ENCODE data around the gene NAT10. TPM values are rescaled to one million over a fixed set of nuclear protein-coding genes. Genes with fewer than 3 reads are reported as not detected.

NAT10 gene
- total RNA-seq, 1 donor, result 20.6 TPM

GRCh38 chr11:34072041-34072440 is 33.4 kb upstream of the NAT10 start:
- no peak for TF ChIP-seq CTCF (IDR thresholded peaks at IDR 0.05; ENCODE audit: extremely low read depth, low read depth, low read length)
- peaks cover 56% of the 10 kb centered on the region for H3K36me3 ChIP-seq (ENCODE audit: insufficient read depth, low read length)

GRCh38 chr11:34072832-34073231 is 32.6 kb upstream of the NAT10 start:
- peaks cover 87% of the 10 kb centered on the region for H3K79me2 ChIP-seq (ENCODE audit: insufficient read depth, low read length)
- H3K27me3 ChIP-seq (ENCODE audit: insufficient read depth, low read length), result no peaks in the 10 kb centered on the region
- no peaks in the 10 kb centered on the region for H3K9me3 ChIP-seq (ENCODE audit: low read depth, low read length)
- DNase-seq (ENCODE audit: insufficient read length, low spot score, missing footprints), result no peak
- no peak overlapping the region for H2AFZ ChIP-seq (ENCODE audit: low read length)
- H3K4me3 ChIP-seq (ENCODE audit: insufficient read depth, low read length), result no peak overlapping the region
- no peak overlapping the region for H3K27ac ChIP-seq (ENCODE audit: low read depth, low read length)
- no peak overlapping the region for H3K4me2 ChIP-seq (ENCODE audit: insufficient read depth, low read length)
- TF ChIP-seq CTCF (IDR thresholded peaks at IDR 0.05; ENCODE audit: extremely low read depth, low read depth, low read length), result no peak
- H3K36me3 ChIP-seq (ENCODE audit: insufficient read depth, low read length), result peaks cover 60% of the 10 kb centered on the region
- peaks cover 84% of the 10 kb centered on the region for H4K20me1 ChIP-seq (ENCODE audit: insufficient read depth, low read length)
- H3K4me1 ChIP-seq (ENCODE audit: insufficient read depth, low read length), result peaks cover 31% of the 10 kb centered on the region

More at GRCh38 chr11:34072041-34072440, 33.4 kb upstream of the NAT10 start:
- Histone ChIP-seq H4K20me1 (ENCODE audit: insufficient read depth, low read length) (peaks cover 86% of the 10 kb centered on the region), H3K4me2 (ENCODE audit: insufficient read depth, low read length) (no peak overlapping the region), H3K4me3 (ENCODE audit: insufficient read depth, low read length) (no peak overlapping the region), H2AFZ (ENCODE audit: low read length) (no peak overlapping the region), H3K27ac (ENCODE audit: low read depth, low read length) (no peak overlapping the region), H3K9me3 (ENCODE audit: low read depth, low read length) (no peaks in the 10 kb centered on the region), H3K27me3 (ENCODE audit: insufficient read depth, low read length) (no peaks in the 10 kb centered on the region), H3K4me1 (ENCODE audit: insufficient read depth, low read length) (peaks cover 36% of the 10 kb centered on the region), H3K79me2 (ENCODE audit: insufficient read depth, low read length) (peaks cover 87% of the 10 kb centered on the region)
- DNase-seq (ENCODE audit: insufficient read length, low spot score, missing footprints), result no peak

GRCh38 chr11:34074391-34074790 is 31.0 kb upstream of the NAT10 start:
- Histone ChIP-seq H3K36me3 (ENCODE audit: insufficient read depth, low read length) (peaks cover 75% of the 10 kb centered on the region), H3K27me3 (ENCODE audit: insufficient read depth, low read length) (no peaks in the 10 kb centered on the region), H3K79me2 (ENCODE audit: insufficient read depth, low read length) (peaks cover 87% of the 10 kb centered on the region), H3K4me3 (ENCODE audit: insufficient read depth, low read length) (no peak overlapping the region), H3K27ac (ENCODE audit: low read depth, low read length) (no peak overlapping the region), H4K20me1 (ENCODE audit: insufficient read depth, low read length) (peaks cover 78% of the 10 kb centered on the region), H2AFZ (ENCODE audit: low read length) (no peak overlapping the region), H3K9me3 (ENCODE audit: low read depth, low read length) (no peaks in the 10 kb centered on the region), H3K4me1 (ENCODE audit: insufficient read depth, low read length) (peaks cover 24% of the 10 kb centered on the region), H3K4me2 (ENCODE audit: insufficient read depth, low read length) (peak overlapping the region; percentile 30)
- no peak for TF ChIP-seq CTCF (IDR thresholded peaks at IDR 0.05; ENCODE audit: extremely low read depth, low read depth, low read length)
- no peak for DNase-seq (ENCODE audit: insufficient read length, low spot score, missing footprints)

DNA sequence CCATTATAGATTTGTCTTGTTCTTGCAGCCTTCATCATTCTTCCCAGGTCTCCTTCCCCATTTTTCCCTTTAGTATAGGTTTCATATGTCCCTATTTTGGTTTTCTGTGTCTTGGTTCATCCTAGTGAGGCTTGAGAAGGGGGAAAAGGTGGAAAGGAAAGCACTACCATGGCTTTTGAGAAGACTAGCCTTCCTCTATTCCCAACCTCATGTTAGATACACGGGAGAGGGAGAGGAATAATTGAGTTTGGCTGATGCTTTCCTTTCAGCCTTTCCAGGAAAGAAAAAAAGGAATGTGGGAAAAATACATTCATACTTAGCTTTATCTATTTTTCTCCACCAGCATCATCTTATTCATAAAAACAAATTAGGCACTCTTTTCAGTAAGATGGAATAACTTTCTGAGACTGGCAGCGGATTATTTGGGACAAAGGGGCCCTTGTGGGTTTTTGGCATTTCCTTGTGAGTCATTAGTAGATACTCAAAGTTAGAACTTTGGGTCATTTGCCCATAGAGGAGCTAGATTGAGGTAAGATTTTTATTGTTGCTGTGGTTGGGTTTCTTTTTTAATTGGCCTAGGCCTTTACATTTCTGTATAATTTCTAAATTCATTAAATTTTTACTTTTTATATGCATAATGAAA is 30.1 kb upstream of the NAT10 start:
- Histone ChIP-seq H4K20me1 (ENCODE audit: insufficient read depth, low read length) (peaks cover 73% of the 10 kb centered on the region), H3K27me3 (ENCODE audit: insufficient read depth, low read length) (no peaks in the 10 kb centered on the region), H3K4me1 (ENCODE audit: insufficient read depth, low read length) (peaks cover 24% of the 10 kb centered on the region), H3K36me3 (ENCODE audit: insufficient read depth, low read length) (peaks cover 81% of the 10 kb centered on the region), H3K79me2 (ENCODE audit: insufficient read depth, low read length) (peaks cover 84% of the 10 kb centered on the region), H2AFZ (ENCODE audit: low read length) (no peak overlapping the region), H3K9me3 (ENCODE audit: low read depth, low read length) (no peaks in the 10 kb centered on the region), H3K4me3 (ENCODE audit: insufficient read depth, low read length) (no peak overlapping the region), H3K4me2 (ENCODE audit: insufficient read depth, low read length) (peak overlapping the region; percentile 30), H3K27ac (ENCODE audit: low read depth, low read length) (peak overlapping the region; percentile 40)
- peak; percentile 85 for DNase-seq (ENCODE audit: insufficient read length, low spot score, missing footprints)
- no peak for TF ChIP-seq CTCF (IDR thresholded peaks at IDR 0.05; ENCODE audit: extremely low read depth, low read depth, low read length)

Measured in osteoblast (primary cell).